Brain microvascular endothelial cell (primary cell): Measurements from ENCODE around the gene SLC3A2.

Experiments used
- DNase-seq: peaks from one replicate; pipeline ENCODE4 v3.0.0-alpha.2; 2020
- H3K27ac ChIP-seq: fragments of 250-450 bp; sonication (Bioruptor Pico); 2 replicates; pipeline ENCODE4 v1.5.1; 2020; ENCODE audit warnings: mild to moderate bottlenecking, moderate library complexity
- H3K27me3 ChIP-seq: fragments of 250-450 bp; sonication (Bioruptor Pico); replicated peaks from 2 replicates; pipeline ENCODE4 v1.5.1; 2020; ENCODE audit warnings: mild to moderate bottlenecking
- H3K36me3 ChIP-seq: fragments of 250-450 bp; sonication (Bioruptor Pico); replicated peaks from 2 replicates; pipeline ENCODE4 v1.5.1; 2020; ENCODE audit warnings: mild to moderate bottlenecking
- H3K4me3 ChIP-seq: 2 replicates; pipeline ENCODE4 v1.5.1; 2011; ENCODE audit warnings: low read depth, mild to moderate bottlenecking, control low read depth, low read length, moderate library complexity
- in situ Hi-C: cut with HindIII; loops from 2 replicates; pipeline ENCODE4 v1.10.0; 2017; ENCODE audit warnings: low sequenced_read_pairs, low pct_ligation_motif_present
- TF ChIP-seq, protein P1 (sequence below): IDR thresholded peaks from 2 replicates; pipeline ENCODE4 v1.5.1; 2011; ENCODE audit warnings: low read depth, mild to moderate bottlenecking, moderate library complexity, low read length, control low read depth, inconsistent platforms; ENCODE audit errors: missing control alignments

Gene SLC3A2

DNA sequence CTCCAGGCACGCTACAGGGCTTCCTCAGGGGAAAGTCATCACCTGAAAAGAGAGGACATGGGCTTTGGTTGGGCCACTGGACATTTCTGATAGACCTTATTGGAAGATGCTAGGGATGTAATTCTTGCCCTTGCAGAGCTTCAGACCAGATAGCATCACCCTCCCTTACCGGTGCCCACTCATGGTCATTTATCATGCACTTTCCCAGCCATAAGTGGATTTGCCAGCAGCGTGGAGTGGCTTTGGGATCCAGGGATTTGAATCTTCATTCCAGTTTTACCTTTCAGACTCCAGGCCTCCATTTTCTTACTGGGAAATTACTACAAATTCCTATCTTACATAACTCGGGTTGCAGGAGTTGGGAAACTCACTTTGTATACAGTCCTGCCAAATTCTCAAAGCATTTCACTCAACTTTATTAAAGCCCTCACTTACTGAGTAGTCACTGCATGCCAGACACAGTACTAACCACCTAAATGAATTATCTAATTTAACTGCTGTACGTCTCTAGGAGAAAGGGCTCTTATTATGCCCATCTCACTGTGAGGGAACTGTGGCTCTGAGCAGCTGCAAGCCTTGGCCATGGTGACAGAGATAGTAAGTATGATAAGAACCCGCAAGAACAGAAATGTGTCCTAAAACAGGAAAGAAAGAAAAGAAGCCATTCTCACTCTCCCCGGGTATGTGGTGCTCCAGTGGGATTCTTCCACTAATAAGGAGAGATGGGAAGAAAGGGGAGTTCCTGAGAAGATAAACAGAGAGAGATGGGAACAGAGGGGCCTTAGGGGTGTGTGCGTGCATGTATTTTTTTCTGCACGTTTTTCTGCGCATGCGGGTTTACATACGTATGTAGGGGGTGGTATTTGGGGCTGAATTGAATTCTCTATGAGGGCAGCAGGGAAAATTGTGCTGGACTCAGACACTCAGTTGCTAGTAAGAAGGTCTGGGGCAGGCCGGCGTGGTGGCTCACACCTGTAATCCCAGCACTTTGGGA lies 30.7 kb downstream of the SLC3A2 start:
- Histone ChIP-seq H3K4me3 (no peak overlapping the region), H3K36me3 (no peaks in the 10 kb centered on the region)
- in situ Hi-C loops, result loop anchor here (25.0 kb wide), 1 partner anchor 101 kb away; the partner anchor contains the start of gene SLC22A8

DNA sequence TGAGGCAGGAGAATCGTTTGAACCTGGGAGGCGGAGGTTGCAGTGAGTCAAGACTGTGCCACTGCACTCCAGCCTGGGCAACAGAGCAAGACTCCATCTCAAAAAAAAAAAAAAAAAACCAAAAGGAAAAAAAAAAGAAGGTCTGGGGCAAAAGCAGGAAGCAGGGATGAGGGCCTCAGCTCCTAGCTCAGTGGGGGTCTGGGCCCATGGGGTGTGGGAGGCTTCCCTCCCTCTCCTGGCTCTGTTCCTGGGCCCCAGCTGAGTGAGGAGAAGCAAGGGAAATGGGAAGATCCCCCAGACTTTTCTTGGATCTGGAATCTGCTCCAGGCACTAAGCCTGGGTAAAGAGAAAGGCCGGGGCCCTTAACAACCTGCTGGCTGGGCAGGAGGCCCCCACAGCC lies 31.6 kb downstream of the SLC3A2 start:
- in situ Hi-C loops, result loop anchor here (25.0 kb wide), 1 partner anchor 100 kb away; the partner anchor contains the start of gene SLC22A8
- TF ChIP-seq, protein P1, sequence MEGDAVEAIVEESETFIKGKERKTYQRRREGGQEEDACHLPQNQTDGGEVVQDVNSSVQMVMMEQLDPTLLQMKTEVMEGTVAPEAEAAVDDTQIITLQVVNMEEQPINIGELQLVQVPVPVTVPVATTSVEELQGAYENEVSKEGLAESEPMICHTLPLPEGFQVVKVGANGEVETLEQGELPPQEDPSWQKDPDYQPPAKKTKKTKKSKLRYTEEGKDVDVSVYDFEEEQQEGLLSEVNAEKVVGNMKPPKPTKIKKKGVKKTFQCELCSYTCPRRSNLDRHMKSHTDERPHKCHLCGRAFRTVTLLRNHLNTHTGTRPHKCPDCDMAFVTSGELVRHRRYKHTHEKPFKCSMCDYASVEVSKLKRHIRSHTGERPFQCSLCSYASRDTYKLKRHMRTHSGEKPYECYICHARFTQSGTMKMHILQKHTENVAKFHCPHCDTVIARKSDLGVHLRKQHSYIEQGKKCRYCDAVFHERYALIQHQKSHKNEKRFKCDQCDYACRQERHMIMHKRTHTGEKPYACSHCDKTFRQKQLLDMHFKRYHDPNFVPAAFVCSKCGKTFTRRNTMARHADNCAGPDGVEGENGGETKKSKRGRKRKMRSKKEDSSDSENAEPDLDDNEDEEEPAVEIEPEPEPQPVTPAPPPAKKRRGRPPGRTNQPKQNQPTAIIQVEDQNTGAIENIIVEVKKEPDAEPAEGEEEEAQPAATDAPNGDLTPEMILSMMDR, result no peak
- Histone ChIP-seq H3K4me3 (no peak overlapping the region), H3K36me3 (no peaks in the 10 kb centered on the region), H3K27ac (no peak overlapping the region), H3K27me3 (no peaks in the 10 kb centered on the region)
- DNase-seq, result no peak

More for the DNA sequence above, 30.7 kb downstream of the SLC3A2 start:
- DNase-seq, result no peak
- TF ChIP-seq, protein P1, result no peak
- Histone ChIP-seq H3K27ac (no peak overlapping the region), H3K27me3 (no peaks in the 10 kb centered on the region)

DNA sequence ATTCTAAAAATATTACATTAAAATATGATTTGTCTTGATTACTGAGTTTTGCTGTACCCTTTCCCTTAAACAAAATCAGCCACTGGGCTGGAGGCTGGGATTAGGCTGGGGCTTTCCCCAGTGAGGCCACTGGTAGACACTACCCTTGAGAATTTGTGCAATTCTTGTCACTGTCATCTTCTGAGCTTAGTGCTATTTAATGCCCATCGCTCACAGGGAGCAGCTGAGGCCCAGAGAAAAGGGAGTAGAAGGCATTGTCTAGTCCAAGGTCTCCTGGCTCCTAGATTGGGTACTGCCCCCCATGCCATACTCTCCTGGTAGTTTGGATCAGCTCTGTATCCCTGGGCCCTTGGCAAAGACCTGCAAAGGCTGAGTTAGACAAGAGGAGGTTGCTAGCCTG lies 33.7 kb downstream of the SLC3A2 start:
- H3K27me3 ChIP-seq, result no peaks in the 10 kb centered on the region
- no peak for DNase-seq
- TF ChIP-seq, protein P1, result no peak
- H3K4me3 ChIP-seq, result no peak overlapping the region
- in situ Hi-C loops, result loop anchor here (25.0 kb wide), 1 partner anchor 98 kb away; the partner anchor contains the start of gene SLC22A8
- H3K27ac ChIP-seq, result no peak overlapping the region
- H3K36me3 ChIP-seq, result no peaks in the 10 kb centered on the region

DNA sequence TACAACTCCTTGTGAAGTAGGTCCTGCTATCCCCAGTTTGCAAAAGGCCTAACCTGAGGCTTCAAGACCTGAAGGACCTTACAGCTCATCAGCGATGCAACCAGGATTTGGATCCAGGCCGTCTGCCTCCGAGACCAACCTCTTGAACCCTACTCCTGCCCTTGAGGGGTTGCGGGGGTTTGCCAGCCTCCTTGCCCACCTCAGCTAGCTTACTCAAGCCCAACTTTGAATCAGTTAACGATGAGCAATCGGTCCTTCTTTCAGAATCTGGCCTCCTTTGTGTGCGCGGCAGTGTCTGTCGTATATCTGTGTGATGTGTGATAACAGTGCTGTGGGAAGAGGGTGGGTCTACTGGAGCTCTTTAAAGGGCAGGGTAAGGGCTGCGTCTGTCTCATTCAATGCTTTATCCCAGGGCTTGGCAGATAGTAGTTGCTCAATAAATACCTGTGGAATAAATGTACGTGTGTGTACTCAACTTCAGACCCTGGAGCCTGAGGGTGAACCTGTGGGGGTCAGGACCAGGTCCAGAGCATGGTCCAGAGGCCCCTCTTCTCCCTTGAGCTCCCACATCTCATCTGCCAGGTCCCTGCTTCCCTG lies 37.3 kb downstream of the SLC3A2 start:
- H3K27me3 ChIP-seq, result peaks cover 10% of the 10 kb centered on the region
- no peaks in the 10 kb centered on the region for H3K36me3 ChIP-seq
- in situ Hi-C loops, result loop anchor here (25.0 kb wide), 1 partner anchor 94 kb away; the partner anchor contains the start of gene SLC22A8
- H3K27ac ChIP-seq, result no peak overlapping the region
- H3K4me3 ChIP-seq, result no peak overlapping the region
- TF ChIP-seq, protein P1, result no peak
- no peak for DNase-seq

DNA sequence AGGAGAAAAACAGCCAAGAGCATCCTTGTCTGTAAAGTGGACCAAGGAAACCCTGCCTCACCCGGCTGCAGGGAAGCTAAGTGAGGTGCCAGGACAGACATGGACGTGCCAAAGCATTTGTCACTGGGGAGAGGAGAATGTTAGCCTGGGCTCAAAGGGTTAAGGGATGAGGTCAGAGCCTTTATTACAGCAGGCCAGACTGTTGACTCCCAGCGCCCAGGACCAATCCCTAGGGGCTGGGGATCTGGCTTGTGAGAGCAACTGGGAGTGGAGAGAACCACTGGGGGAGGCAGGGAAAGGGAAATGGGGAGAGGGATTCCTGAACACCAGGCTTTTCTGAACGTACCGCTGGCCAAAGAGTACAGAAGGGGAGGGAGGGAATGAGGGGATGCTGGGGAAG lies 37.8 kb downstream of the SLC3A2 start:
- Histone ChIP-seq H3K27me3 (peaks cover 15% of the 10 kb centered on the region), H3K36me3 (no peaks in the 10 kb centered on the region), H3K4me3 (no peak overlapping the region), H3K27ac (no peak overlapping the region)
- DNase-seq, result no peak
- in situ Hi-C loops, result loop anchor here (25.0 kb wide), 1 partner anchor 94 kb away; the partner anchor contains the start of gene SLC22A8
- TF ChIP-seq, protein P1, result no peak
